ENCODE data around the gene SCGN.

DNA sequence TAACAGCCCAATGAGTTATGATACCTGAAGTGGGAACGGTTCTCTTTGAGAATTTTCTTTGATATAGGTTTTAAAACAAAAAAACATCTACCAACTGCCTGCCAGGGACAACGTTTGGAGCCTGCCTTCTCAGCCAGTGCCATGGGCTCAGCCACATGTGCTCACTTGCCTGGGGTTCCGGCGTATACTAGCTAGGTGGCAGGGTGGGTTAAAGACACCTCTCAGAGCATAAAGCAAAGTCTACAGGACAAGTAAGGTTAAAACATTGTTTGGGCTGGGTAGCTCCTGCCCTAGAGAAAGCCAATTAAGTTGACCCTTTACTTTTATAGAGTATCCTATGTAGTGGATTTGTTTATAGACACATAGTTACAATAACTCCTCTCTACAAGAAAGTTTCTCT is 38.0 kb upstream of the SCGN start:
- TF ChIP-seq, protein P1, sequence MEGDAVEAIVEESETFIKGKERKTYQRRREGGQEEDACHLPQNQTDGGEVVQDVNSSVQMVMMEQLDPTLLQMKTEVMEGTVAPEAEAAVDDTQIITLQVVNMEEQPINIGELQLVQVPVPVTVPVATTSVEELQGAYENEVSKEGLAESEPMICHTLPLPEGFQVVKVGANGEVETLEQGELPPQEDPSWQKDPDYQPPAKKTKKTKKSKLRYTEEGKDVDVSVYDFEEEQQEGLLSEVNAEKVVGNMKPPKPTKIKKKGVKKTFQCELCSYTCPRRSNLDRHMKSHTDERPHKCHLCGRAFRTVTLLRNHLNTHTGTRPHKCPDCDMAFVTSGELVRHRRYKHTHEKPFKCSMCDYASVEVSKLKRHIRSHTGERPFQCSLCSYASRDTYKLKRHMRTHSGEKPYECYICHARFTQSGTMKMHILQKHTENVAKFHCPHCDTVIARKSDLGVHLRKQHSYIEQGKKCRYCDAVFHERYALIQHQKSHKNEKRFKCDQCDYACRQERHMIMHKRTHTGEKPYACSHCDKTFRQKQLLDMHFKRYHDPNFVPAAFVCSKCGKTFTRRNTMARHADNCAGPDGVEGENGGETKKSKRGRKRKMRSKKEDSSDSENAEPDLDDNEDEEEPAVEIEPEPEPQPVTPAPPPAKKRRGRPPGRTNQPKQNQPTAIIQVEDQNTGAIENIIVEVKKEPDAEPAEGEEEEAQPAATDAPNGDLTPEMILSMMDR (CRISPR knock-in tag; IDR thresholded peaks at IDR 0.05) = peak; percentile 58
- TF ChIP-seq NFATC3 (CRISPR knock-in tag; IDR thresholded peaks at IDR 0.05) (no peak), ARNTL (CRISPR knock-in tag; IDR thresholded peaks at IDR 0.05) (no peak), TCF12 (IDR thresholded peaks at IDR 0.05) (no peak), TCF12 (CRISPR knock-in tag; IDR thresholded peaks at IDR 0.05) (no peak), NCOA2 (CRISPR knock-in tag; IDR thresholded peaks at IDR 0.05) (no peak), POLR2AphosphoS5 (IDR thresholded peaks at IDR 0.05; ENCODE audit: low read depth, low read length) (no peak)
- TF ChIP-seq, protein P2, sequence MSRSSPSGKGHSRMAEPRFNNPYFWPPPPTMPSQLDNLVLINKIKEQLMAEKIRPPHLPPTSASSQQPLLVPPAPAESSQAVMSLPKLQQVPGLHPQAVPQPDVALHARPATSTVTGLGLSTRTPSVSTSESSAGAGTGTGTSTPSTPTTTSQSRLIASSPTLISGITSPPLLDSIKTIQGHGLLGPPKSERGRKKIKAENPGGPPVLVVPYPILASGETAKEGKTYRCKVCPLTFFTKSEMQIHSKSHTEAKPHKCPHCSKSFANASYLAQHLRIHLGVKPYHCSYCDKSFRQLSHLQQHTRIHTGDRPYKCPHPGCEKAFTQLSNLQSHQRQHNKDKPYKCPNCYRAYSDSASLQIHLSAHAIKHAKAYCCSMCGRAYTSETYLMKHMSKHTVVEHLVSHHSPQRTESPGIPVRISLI (CRISPR knock-in tag; IDR thresholded peaks at IDR 0.05; ENCODE audit: borderline replicate concordance) = no peak
